K562 (cell line): ENCODE measurements around the gene SGSM2. TPM values are rescaled to one million over a fixed set of nuclear protein-coding genes. Genes with fewer than 3 reads are reported as not detected.

ENCODE experiments used
- BHLHE40 ChIP-seq: IDR thresholded peaks from 2 replicates; pipeline ENCODE4 v1.6.1; 2011; ENCODE audit warnings: low read length, improper control_type of control experiment
- ESRRB ChIP-seq: fragments of 250-450 bp; sonication (Bioruptor Pico); IDR thresholded peaks from 2 replicates; pipeline ENCODE4 v1.5.0; 2020; ENCODE audit warnings: mild to moderate bottlenecking, moderate library complexity, borderline replicate concordance
- KDM4B ChIP-seq, 2 experiments: fragments of 450-650 bp in 1 of 2; sonication (generic) in 1 of 2; IDR thresholded peaks; 2 replicates each; pipeline ENCODE4 v1.6.1; 2016 to 2017; ENCODE audit warnings: borderline replicate concordance in 2 of 2, antibody characterized with exemption in 1 of 2, low read depth in 1 of 2, mild to moderate bottlenecking in 1 of 2
- POLR3G ChIP-seq: IDR thresholded peaks from 2 replicates; pipeline ENCODE4 v1.6.1; 2011; ENCODE audit not compliant: insufficient read length, insufficient replicate concordance; ENCODE audit errors: extremely low read depth
- SIRT6 ChIP-seq: IDR thresholded peaks from one replicate; pipeline ENCODE4 v1.6.1; 2012; ENCODE audit warnings: low read depth, mild to moderate bottlenecking, control low read depth, inconsistent platforms, low read length, moderate library complexity
- TSC22D4 ChIP-seq: fragments of 450-650 bp; IDR thresholded peaks from 2 replicates; pipeline ENCODE4 v1.6.1; 2016; ENCODE audit warnings: missing genetic modification characterization, missing biosample characterization, control low read depth
- ZNF354B ChIP-seq: fragments of 250-450 bp; sonication (Bioruptor Pico); IDR thresholded peaks from 2 replicates; pipeline ENCODE4 v1.4.0; 2020
- polyA plus RNA-seq, 8 experiments: library from polyadenylated mRNA; depleted of rRNA in 4 of 8; stranded (reverse) in 5 of 8; unstranded in 3 of 8; fragments of >200 nt; fragmentation: Nextera tagmentation in 2 of 8; fragmentation: Illumina TruSeq in 1 of 8; extraction: Ambion mirVana in 2 of 8; extraction: Trizol in 1 of 8; gene quantifications; 2 replicates each; pipeline versions ENCODE4 v1.2.1 to v1.2.3, GENCODE V29; 2011 to 2014; ENCODE audit warnings: inconsistent platforms in 1 of 8, missing spikeins in 1 of 8
- total RNA-seq, 7 experiments: library from RNA; depleted of rRNA in 6 of 7; stranded (reverse); fragments of >200 nt in 6 of 7; fragmentation: Illumina TruSeq in 2 of 7; extraction: Trizol in 2 of 7; gene quantifications; 2 replicates each; pipeline versions ENCODE4 v1.2.1 to v1.2.3, GENCODE V29; 2011 to 2021; ENCODE audit warnings: low replicate concordance in 1 of 7
- TF ChIP-seq, protein P1 (sequence below), 2 experiments: fragments of 450-650 bp; IDR thresholded peaks; 2 replicates each; pipeline ENCODE4 v1.6.1; 2018; ENCODE audit warnings: mild to moderate bottlenecking in 2 of 2, low read depth in 1 of 2; ENCODE audit not compliant: partially characterized antibody in 2 of 2
- TF ChIP-seq, protein P2 (sequence below), 2 experiments: fragments of 450-650 bp in 1 of 2; sonication (generic) in 1 of 2; formaldehyde crosslinking; conservative IDR thresholded peaks; 2 replicates each; pipeline versions ENCODE4 v1.4.0 to v1.8.1; 2020 to 2022; ENCODE audit warnings: mild to moderate bottlenecking in 1 of 2, missing genetic modification reagents in 1 of 2
- TF ChIP-seq, protein P3 (sequence below): sonication (generic); formaldehyde crosslinking; IDR thresholded peaks from 2 replicates; pipeline ENCODE4 v1.8.0; 2022; ENCODE audit warnings: missing genetic modification reagents, mild to moderate bottlenecking, borderline replicate concordance
- TF ChIP-seq, protein P4 (sequence below): fragments of 450-650 bp; formaldehyde crosslinking; conservative IDR thresholded peaks from 2 replicates; pipeline ENCODE4 v1.4.0; 2022; ENCODE audit warnings: mild to moderate bottlenecking, missing genetic modification characterization
- TF ChIP-seq, protein P5 (sequence below): fragments of 250-450 bp; sonication (Bioruptor Pico); IDR thresholded peaks from 2 replicates; pipeline ENCODE4 v1.4.0; 2020; ENCODE audit warnings: mild to moderate bottlenecking, moderate library complexity
- TF ChIP-seq, protein P6 (sequence below): fragments of 250-450 bp; sonication (Bioruptor Pico); IDR thresholded peaks from 2 replicates; pipeline ENCODE4 v1.5.0; 2022; ENCODE audit warnings: mild to moderate bottlenecking

SGSM2 gene
- total and polyA plus RNA-seq, 9 of the 15 experiments (the other 6 are each of a cell fraction or from before 2014, with no cell fraction given): 0.20 to 26.3 (median 14.8) TPM

DNA sequence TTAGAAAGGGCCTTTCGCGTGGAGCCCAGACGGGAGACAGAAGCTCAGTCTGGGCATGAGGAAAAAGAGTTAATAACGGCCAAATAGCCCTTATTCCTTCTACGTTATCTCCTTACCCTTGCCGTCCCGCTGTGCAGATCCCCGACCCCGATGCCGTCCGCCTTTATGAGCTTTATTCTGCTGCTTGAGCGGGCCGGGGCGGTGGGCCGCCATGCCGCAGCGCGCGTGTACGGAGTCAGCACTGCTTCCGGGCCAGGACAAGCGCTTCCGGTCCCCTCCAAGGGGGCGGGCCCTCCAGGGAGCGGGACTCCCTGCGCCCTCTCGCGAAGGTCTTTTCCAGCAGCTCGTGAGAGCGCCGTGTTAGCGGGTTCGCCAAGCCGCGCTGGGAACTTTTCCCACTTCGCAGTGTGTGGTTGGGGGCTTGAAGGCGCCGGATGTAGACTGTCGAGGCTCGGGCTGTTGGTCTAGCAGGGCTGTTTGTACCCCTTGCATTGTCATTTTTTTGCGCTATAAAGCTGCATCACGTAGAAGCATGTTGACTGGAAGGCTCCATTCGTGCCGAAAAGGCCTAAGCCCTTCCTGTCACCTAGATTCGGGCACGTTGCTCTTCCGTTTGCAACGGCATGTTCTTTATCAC, 968 bp upstream of the SGSM2 start, which contains the start of gene TSR1 (continued):
- TF ChIP-seq ZNF354B (CRISPR knock-in tag): no peak
- no peak for TF ChIP-seq POLR3G
- TF ChIP-seq TSC22D4 (tag): no peak
- TF ChIP-seq, protein P1, sequence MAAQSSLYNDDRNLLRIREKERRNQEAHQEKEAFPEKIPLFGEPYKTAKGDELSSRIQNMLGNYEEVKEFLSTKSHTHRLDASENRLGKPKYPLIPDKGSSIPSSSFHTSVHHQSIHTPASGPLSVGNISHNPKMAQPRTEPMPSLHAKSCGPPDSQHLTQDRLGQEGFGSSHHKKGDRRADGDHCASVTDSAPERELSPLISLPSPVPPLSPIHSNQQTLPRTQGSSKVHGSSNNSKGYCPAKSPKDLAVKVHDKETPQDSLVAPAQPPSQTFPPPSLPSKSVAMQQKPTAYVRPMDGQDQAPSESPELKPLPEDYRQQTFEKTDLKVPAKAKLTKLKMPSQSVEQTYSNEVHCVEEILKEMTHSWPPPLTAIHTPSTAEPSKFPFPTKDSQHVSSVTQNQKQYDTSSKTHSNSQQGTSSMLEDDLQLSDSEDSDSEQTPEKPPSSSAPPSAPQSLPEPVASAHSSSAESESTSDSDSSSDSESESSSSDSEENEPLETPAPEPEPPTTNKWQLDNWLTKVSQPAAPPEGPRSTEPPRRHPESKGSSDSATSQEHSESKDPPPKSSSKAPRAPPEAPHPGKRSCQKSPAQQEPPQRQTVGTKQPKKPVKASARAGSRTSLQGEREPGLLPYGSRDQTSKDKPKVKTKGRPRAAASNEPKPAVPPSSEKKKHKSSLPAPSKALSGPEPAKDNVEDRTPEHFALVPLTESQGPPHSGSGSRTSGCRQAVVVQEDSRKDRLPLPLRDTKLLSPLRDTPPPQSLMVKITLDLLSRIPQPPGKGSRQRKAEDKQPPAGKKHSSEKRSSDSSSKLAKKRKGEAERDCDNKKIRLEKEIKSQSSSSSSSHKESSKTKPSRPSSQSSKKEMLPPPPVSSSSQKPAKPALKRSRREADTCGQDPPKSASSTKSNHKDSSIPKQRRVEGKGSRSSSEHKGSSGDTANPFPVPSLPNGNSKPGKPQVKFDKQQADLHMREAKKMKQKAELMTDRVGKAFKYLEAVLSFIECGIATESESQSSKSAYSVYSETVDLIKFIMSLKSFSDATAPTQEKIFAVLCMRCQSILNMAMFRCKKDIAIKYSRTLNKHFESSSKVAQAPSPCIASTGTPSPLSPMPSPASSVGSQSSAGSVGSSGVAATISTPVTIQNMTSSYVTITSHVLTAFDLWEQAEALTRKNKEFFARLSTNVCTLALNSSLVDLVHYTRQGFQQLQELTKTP (IDR thresholded peaks at IDR 0.05; ENCODE audit: low read depth in 1 of 2, partially characterized antibody in 2 of 2): peak in 1 of 2 experiments; percentile 7
- TF ChIP-seq BHLHE40: peak; percentile 43
- TF ChIP-seq, protein P2, sequence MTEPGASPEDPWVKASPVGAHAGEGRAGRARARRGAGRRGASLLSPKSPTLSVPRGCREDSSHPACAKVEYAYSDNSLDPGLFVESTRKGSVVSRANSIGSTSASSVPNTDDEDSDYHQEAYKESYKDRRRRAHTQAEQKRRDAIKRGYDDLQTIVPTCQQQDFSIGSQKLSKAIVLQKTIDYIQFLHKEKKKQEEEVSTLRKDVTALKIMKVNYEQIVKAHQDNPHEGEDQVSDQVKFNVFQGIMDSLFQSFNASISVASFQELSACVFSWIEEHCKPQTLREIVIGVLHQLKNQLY (CRISPR knock-in tag; conservative IDR thresholded peaks at IDR 0.05): no peak
- TF ChIP-seq, protein P3, sequence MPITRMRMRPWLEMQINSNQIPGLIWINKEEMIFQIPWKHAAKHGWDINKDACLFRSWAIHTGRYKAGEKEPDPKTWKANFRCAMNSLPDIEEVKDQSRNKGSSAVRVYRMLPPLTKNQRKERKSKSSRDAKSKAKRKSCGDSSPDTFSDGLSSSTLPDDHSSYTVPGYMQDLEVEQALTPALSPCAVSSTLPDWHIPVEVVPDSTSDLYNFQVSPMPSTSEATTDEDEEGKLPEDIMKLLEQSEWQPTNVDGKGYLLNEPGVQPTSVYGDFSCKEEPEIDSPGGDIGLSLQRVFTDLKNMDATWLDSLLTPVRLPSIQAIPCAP (CRISPR knock-in tag): no peak
- peak in 1 of 2 experiments; percentile 91; a peak in 2 of 4 replicates for TF ChIP-seq KDM4B (IDR thresholded peaks at IDR 0.05; ENCODE audit: borderline replicate concordance in 2 of 2, low read depth in 1 of 2)
- TF ChIP-seq ESRRB: no peak
- TF ChIP-seq SIRT6: no peak
- TF ChIP-seq, protein P4, sequence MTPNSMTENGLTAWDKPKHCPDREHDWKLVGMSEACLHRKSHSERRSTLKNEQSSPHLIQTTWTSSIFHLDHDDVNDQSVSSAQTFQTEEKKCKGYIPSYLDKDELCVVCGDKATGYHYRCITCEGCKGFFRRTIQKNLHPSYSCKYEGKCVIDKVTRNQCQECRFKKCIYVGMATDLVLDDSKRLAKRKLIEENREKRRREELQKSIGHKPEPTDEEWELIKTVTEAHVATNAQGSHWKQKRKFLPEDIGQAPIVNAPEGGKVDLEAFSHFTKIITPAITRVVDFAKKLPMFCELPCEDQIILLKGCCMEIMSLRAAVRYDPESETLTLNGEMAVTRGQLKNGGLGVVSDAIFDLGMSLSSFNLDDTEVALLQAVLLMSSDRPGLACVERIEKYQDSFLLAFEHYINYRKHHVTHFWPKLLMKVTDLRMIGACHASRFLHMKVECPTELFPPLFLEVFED: no peak
- TF ChIP-seq, protein P5, sequence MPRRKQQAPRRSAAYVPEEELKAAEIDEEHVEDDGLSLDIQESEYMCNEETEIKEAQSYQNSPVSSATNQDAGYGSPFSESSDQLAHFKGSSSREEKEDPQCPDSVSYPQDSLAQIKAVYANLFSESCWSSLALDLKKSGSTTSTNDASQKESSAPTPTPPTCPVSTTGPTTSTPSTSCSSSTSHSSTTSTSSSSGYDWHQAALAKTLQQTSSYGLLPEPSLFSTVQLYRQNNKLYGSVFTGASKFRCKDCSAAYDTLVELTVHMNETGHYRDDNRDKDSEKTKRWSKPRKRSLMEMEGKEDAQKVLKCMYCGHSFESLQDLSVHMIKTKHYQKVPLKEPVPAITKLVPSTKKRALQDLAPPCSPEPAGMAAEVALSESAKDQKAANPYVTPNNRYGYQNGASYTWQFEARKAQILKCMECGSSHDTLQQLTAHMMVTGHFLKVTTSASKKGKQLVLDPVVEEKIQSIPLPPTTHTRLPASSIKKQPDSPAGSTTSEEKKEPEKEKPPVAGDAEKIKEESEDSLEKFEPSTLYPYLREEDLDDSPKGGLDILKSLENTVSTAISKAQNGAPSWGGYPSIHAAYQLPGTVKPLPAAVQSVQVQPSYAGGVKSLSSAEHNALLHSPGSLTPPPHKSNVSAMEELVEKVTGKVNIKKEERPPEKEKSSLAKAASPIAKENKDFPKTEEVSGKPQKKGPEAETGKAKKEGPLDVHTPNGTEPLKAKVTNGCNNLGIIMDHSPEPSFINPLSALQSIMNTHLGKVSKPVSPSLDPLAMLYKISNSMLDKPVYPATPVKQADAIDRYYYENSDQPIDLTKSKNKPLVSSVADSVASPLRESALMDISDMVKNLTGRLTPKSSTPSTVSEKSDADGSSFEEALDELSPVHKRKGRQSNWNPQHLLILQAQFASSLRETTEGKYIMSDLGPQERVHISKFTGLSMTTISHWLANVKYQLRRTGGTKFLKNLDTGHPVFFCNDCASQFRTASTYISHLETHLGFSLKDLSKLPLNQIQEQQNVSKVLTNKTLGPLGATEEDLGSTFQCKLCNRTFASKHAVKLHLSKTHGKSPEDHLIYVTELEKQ (CRISPR knock-in tag): no peak
- TF ChIP-seq, protein P6, sequence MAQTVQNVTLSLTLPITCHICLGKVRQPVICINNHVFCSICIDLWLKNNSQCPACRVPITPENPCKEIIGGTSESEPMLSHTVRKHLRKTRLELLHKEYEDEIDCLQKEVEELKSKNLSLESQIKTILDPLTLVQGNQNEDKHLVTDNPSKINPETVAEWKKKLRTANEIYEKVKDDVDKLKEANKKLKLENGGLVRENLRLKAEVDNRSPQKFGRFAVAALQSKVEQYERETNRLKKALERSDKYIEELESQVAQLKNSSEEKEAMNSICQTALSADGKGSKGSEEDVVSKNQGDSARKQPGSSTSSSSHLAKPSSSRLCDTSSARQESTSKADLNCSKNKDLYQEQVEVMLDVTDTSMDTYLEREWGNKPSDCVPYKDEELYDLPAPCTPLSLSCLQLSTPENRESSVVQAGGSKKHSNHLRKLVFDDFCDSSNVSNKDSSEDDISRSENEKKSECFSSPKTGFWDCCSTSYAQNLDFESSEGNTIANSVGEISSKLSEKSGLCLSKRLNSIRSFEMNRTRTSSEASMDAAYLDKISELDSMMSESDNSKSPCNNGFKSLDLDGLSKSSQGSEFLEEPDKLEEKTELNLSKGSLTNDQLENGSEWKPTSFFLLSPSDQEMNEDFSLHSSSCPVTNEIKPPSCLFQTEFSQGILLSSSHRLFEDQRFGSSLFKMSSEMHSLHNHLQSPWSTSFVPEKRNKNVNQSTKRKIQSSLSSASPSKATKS (CRISPR knock-in tag): no peak
